A549 (cell line): Measurements from ENCODE around the gene NCLN. TPM values are rescaled to one million over a fixed set of nuclear protein-coding genes. Genes with fewer than 3 reads are reported as not detected.

Source experiments
- ATAC-seq, 2 experiments: fragments of 200-7000 bp in 1 of 2; fragments of >200 bp in 1 of 2; cut with Nextera tagmentation in 1 of 2; cut with Tn5 transposase in 1 of 2; 3 replicates each; pipeline versions ENCODE4 v1.8.0 to v1.9.1; 2018 to 2020; ENCODE audit warnings: mild to moderate bottlenecking in 1 of 2, moderate library complexity in 1 of 2
- CTCF ChIA-PET: fragments of 300-600 bp; sonication (Branson Sonifier 250); formaldehyde crosslinking; extraction: SDS; loops from one replicate; lab custom pipeline; 2021; ENCODE audit warnings: antibody characterized with exemption, inconsistent platforms; lab: Yijun Ruan, JAX
- POLR2A ChIA-PET: fragments of 350-600 bp; formaldehyde crosslinking; extraction: SDS; loops from one replicate; lab custom pipeline; 2021; ENCODE audit warnings: antibody characterized with exemption, inconsistent platforms; lab: Yijun Ruan, JAX
- DNase-seq, 2 experiments: peaks; one replicate each; pipeline versions ENCODE4 v3.0.0 to v3.0.0-alpha.2; 2011 to 2016; ENCODE audit warnings: low read depth in 1 of 2, low spot score in 1 of 2
- FAIRE-seq: peaks from 2 replicates; lab custom pipeline; 2011; peaks lifted over from hg19 to GRCh38; lab: Jason Lieb, UNC
- H3K27ac ChIP-seq, 2 experiments: fragments of >200 bp; sonication (Bioruptor Twin); formaldehyde crosslinking; 3 replicates each; pipeline ENCODE4 v1.5.1; 2016 to 2017
- H3K4me1 ChIP-seq: fragments of >200 bp; sonication (Bioruptor Twin); formaldehyde crosslinking; 3 replicates; pipeline ENCODE4 v1.6.1; 2016
- H3K4me2 ChIP-seq: fragments of >200 bp; sonication (Bioruptor Twin); formaldehyde crosslinking; 3 replicates; pipeline ENCODE4 v1.6.1; 2016
- H3K4me3 ChIP-seq: fragments of >200 bp; sonication (Bioruptor Twin); formaldehyde crosslinking; 3 replicates; pipeline ENCODE4 v1.5.1; 2016
- H3K9me3 ChIP-seq: fragments of >200 bp; sonication (Bioruptor Twin); formaldehyde crosslinking; 3 replicates; pipeline ENCODE4 v1.6.1; 2016
- BHLHE40 ChIP-seq: IDR thresholded peaks from 2 replicates; pipeline ENCODE4 v1.6.1; 2012; ENCODE audit warnings: low read depth, low read length, inconsistent platforms
- CBX8 ChIP-seq: fragments of 200-600 bp; sonication (generic); IDR thresholded peaks from 2 replicates; pipeline ENCODE4 v1.6.1; 2016
- EHMT2 ChIP-seq: fragments of 200-600 bp; sonication (generic); IDR thresholded peaks from 2 replicates; pipeline ENCODE4 v1.6.1; 2016; ENCODE audit warnings: antibody characterized with exemption, low read depth, mild to moderate bottlenecking, moderate library complexity
- EP300 ChIP-seq, 2 experiments: fragments of >200 bp; sonication (Bioruptor Twin); formaldehyde crosslinking; IDR thresholded peaks; 2 replicates in 1 of 2; 3 replicates in 1 of 2; pipeline ENCODE4 v1.6.1; 2016 to 2017
- FOSB ChIP-seq: fragments of 250-450 bp; sonication (Bioruptor Pico); IDR thresholded peaks from 2 replicates; pipeline ENCODE4 v1.5.0; 2020; ENCODE audit warnings: mild to moderate bottlenecking, moderate library complexity
- FOSL2 ChIP-seq, 2 experiments: fragments of 450-650 bp in 1 of 2; fragments of >200 bp in 1 of 2; sonication (Bioruptor Twin) in 1 of 2; formaldehyde crosslinking; IDR thresholded peaks; 2 replicates each; pipeline versions ENCODE4 v1.5.0 to v1.6.1; 2016 to 2020; ENCODE audit warnings: mild to moderate bottlenecking in 1 of 2, moderate library complexity in 1 of 2
- HEYL ChIP-seq: fragments of 250-450 bp; sonication (Bioruptor Pico); IDR thresholded peaks from 2 replicates; pipeline ENCODE4 v1.8.0; 2021; ENCODE audit warnings: mild to moderate bottlenecking, moderate library complexity
- JUN ChIP-seq, 2 experiments: fragments of >200 bp; sonication (Bioruptor Twin); formaldehyde crosslinking; IDR thresholded peaks; 2 replicates in 1 of 2; 3 replicates in 1 of 2; pipeline ENCODE4 v1.6.1; 2016 to 2017
- JUNB ChIP-seq: fragments of >200 bp; sonication (Bioruptor Twin); formaldehyde crosslinking; IDR thresholded peaks from 2 replicates; pipeline ENCODE4 v1.6.1; 2016
- MAFK ChIP-seq: fragments of 450-650 bp; IDR thresholded peaks from 2 replicates; pipeline ENCODE4 v1.6.1; 2014; ENCODE audit not compliant: partially characterized antibody
- MYC ChIP-seq: IDR thresholded peaks from 2 replicates; pipeline ENCODE4 v1.6.1; 2012; ENCODE audit warnings: mild to moderate bottlenecking, inconsistent platforms, low read length, improper control_type of control experiment, borderline replicate concordance
- NFE2L2 ChIP-seq: fragments of 150-350 bp; conservative IDR thresholded peaks from 2 replicates; pipeline ENCODE4 v1.6.1; 2014; ENCODE audit warnings: low read length
- NPAS2 ChIP-seq: fragments of 250-450 bp; sonication (Bioruptor Pico); IDR thresholded peaks from 2 replicates; pipeline ENCODE4 v1.8.0; 2022; ENCODE audit warnings: mild to moderate bottlenecking, moderate library complexity, borderline replicate concordance
- NR3C1 ChIP-seq: fragments of >200 bp; sonication (Bioruptor Twin); formaldehyde crosslinking; IDR thresholded peaks from 3 replicates; pipeline ENCODE4 v1.6.1; 2017
- PBX3 ChIP-seq: IDR thresholded peaks from 2 replicates; pipeline ENCODE4 v1.6.1; 2012
- POLR2AphosphoS2 ChIP-seq: conservative IDR thresholded peaks from 2 replicates; pipeline ENCODE4 v1.6.1; 2012; ENCODE audit warnings: low read length, improper control_type of control experiment, inconsistent platforms
- RFX5 ChIP-seq: fragments of 450-650 bp; IDR thresholded peaks from 2 replicates; pipeline ENCODE4 v1.7.1; 2014; ENCODE audit warnings: antibody characterized with exemption, mild to moderate bottlenecking, moderate library complexity
- RNF2 ChIP-seq: fragments of 200-600 bp; sonication (generic); IDR thresholded peaks from 2 replicates; pipeline ENCODE4 v1.6.1; 2016; ENCODE audit warnings: low read depth, mild to moderate bottlenecking, antibody characterized with exemption, moderate library complexity, borderline replicate concordance
- SMC3 ChIP-seq: fragments of >200 bp; sonication (Bioruptor Twin); formaldehyde crosslinking; IDR thresholded peaks from 3 replicates; pipeline ENCODE4 v1.6.1; 2018; ENCODE audit warnings: inconsistent platforms
- TFCP2L1 ChIP-seq: fragments of 250-450 bp; sonication (Bioruptor Pico); IDR thresholded peaks from 2 replicates; pipeline ENCODE4 v1.5.0; 2021; ENCODE audit warnings: mild to moderate bottlenecking
- TP53 ChIP-seq: fragments of 250-450 bp; sonication (Bioruptor Pico); IDR thresholded peaks from 2 replicates; pipeline ENCODE4 v1.5.0; 2021; ENCODE audit warnings: mild to moderate bottlenecking, moderate library complexity
- USF2 ChIP-seq: fragments of 450-650 bp; IDR thresholded peaks from 2 replicates; pipeline ENCODE4 v1.6.1; 2014; ENCODE audit warnings: antibody characterized with exemption
- ZC3H11A ChIP-seq: fragments of 450-650 bp; IDR thresholded peaks from 2 replicates; pipeline ENCODE4 v1.6.1; 2014; ENCODE audit warnings: antibody characterized with exemption, mild to moderate bottlenecking
- ZSCAN20 ChIP-seq: fragments of 250-450 bp; sonication (Bioruptor Pico); IDR thresholded peaks from 2 replicates; pipeline ENCODE4 v1.8.0; 2022; ENCODE audit warnings: mild to moderate bottlenecking, moderate library complexity
- WGBS: methylation state at CpG from one replicate; pipeline ENCODE4 v1.1.6; 2017; ENCODE audit errors: missing lambda C conversion rate; 5-methylcytosine and 5-hydroxymethylcytosine counted together
- polyA plus RNA-seq, 4 experiments: library from polyadenylated mRNA; depleted of rRNA in 3 of 4; stranded (reverse); fragments of >200 nt; fragmentation: RNase III in 1 of 4; extraction: RNeasy Plus Mini Kit Qiagen cat#74134 plus additional on column Dnase treatment in 1 of 4; gene quantifications; 2 replicates in 3 of 4; 3 replicates in 1 of 4; pipeline ENCODE4 v1.2.3, GENCODE V29; 2011 to 2017
- TF ChIP-seq, protein P1 (sequence below): IDR thresholded peaks from 2 replicates; pipeline ENCODE4 v1.6.1; 2012
- TF ChIP-seq, protein P2 (sequence below): fragments of 250-450 bp; sonication (Bioruptor Pico); IDR thresholded peaks from 2 replicates; pipeline ENCODE4 v1.5.0; 2021; ENCODE audit warnings: mild to moderate bottlenecking, moderate library complexity, borderline replicate concordance

Gene NCLN
- polyA plus RNA-seq, 2 of the 4 experiments (the other 2 are of a cell fraction), result 22.8 to 58.5 TPM

- ATAC-seq (no peak), DNase-seq (no peak), FAIRE-seq (no peak)
- no peak for TF ChIP-seq HEYL
- no peak for TF ChIP-seq NFE2L2
- TF ChIP-seq FOSB, result no peak
- TF ChIP-seq, protein P1, sequence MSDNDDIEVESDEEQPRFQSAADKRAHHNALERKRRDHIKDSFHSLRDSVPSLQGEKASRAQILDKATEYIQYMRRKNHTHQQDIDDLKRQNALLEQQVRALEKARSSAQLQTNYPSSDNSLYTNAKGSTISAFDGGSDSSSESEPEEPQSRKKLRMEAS, result no peak
- no peak for TF ChIP-seq JUNB
- TF ChIP-seq TFCP2L1 (CRISPR knock-in tag), result no peak
- no peak for TF ChIP-seq RFX5
- no peak for TF ChIP-seq EHMT2
- CTCF ChIA-PET, result interaction anchor here (0.6 to 2.1 kb wide), 5 partner anchors 18 to 216 kb away, joined by 3 to 6 read pairs (median 3); partner anchors contain the start of gene CELF5
- POLR2A ChIA-PET, result no interaction called here
- 90% methylated on average over 26 of the region's 35 CpGs for WGBS
- Histone ChIP-seq H3K4me1 (peaks cover 11% of the 10 kb centered on the region), H3K4me2 (no peak overlapping the region), H3K4me3 (no peak overlapping the region), H3K27ac (no peak overlapping the region), H3K9me3 (no peaks in the 10 kb centered on the region)
These were observed 3.2 kb downstream of the NCLN start for GRCh38 chr19:3188627-3189596.

DNA sequence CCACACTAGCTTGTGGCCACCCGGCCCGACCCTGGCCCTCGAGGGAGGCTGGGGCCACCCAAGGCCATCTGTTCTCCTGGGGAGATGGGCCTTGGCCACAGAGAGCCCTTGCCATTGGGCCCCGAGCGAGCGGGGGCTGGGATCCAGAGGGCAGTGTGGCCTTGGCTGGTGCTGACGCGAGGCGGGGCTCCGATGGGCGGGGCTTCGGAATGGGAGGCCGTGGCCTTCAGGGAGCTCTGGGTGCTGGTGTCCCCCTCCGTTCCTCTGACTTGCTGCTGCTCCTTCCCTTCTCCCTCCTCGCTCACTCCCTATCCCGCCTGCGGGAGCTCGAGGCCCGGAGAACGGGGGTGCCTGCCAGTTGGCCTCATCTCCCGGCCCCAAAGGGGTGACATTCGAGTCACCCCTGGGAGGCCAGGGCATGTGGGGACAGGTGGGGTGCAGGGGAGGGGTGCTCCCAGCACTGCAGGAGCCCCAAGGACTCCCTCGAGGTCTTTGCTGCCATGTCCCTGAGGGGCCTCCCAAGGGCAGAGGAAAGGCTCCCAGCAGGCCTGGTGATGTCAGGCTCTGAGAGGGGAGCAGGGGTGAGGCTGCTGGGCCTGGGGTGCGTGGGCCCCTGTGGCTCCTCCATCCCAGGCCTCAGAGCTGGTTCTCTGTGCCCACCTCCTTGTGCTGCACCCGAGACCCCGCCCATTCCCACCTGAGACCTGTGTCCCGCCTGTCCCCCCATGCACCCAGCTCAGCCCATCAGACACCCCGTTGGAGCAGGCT is 4.2 kb downstream of the NCLN start:
- H3K4me3 ChIP-seq, result no peak overlapping the region
- 78% methylated on average over 18 of the region's 28 CpGs for WGBS
- no peaks in the 10 kb centered on the region for H3K9me3 ChIP-seq
- H3K27ac ChIP-seq, result no peak overlapping the region
- POLR2A ChIA-PET, result no interaction called here
- no peak overlapping the region for H3K4me2 ChIP-seq
- ATAC-seq (no peak), FAIRE-seq (no peak)
- TF ChIP-seq MYC, result no peak
- no peak for TF ChIP-seq ZC3H11A
- no peak for TF ChIP-seq JUNB
- no peak for TF ChIP-seq USF2
- TF ChIP-seq NR3C1, result no peak
- no peak for TF ChIP-seq MAFK
- no peak for TF ChIP-seq NPAS2
- TF ChIP-seq TP53 (CRISPR knock-in tag), result no peak
- TF ChIP-seq, all 56 proteins: peak for 0
- DNase-seq, result no peak
- peaks cover 11% of the 10 kb centered on the region for H3K4me1 ChIP-seq
- CTCF ChIA-PET, result interaction anchor here (1.5 to 2.1 kb wide), 3 partner anchors 22 to 81 kb away, joined by 4 to 6 read pairs (median 6); partner anchors contain the start of gene CELF5

DNA sequence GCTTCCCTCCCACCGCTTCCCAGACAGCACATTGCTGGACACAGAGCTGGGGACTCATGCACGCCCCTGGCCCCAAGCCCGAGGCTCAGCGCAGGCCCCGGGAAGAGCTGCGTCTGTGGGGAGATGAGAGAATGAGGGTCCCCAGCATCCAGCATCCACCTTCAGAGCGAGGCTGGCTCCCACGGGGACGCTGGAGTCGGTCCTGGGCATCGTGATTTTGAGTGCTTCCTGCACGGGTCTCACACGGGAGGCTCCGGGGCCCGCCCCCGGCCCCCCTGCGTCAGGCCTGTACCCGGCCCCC is 4.7 kb downstream of the NCLN start:
- TF ChIP-seq FOSL2 (IDR thresholded peaks at IDR 0.05), result no peak
- no peak for TF ChIP-seq FOSL2 (CRISPR knock-in tag; IDR thresholded peaks at IDR 0.05)
- no peak for TF ChIP-seq EP300 (IDR thresholded peaks at IDR 0.05)
- TF ChIP-seq, protein P2, sequence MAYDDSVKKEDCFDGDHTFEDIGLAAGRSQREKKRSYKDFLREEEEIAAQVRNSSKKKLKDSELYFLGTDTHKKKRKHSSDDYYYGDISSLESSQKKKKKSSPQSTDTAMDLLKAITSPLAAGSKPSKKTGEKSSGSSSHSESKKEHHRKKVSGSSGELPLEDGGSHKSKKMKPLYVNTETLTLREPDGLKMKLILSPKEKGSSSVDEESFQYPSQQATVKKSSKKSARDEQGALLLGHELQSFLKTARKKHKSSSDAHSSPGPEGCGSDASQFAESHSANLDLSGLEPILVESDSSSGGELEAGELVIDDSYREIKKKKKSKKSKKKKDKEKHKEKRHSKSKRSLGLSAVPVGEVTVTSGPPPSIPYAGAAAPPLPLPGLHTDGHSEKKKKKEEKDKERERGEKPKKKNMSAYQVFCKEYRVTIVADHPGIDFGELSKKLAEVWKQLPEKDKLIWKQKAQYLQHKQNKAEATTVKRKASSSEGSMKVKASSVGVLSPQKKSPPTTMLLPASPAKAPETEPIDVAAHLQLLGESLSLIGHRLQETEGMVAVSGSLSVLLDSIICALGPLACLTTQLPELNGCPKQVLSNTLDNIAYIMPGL (CRISPR knock-in tag), result no peak
- no peak for TF ChIP-seq BHLHE40
- TF ChIP-seq POLR2AphosphoS2, result no peak
- no peak for TF ChIP-seq SMC3
- TF ChIP-seq JUN (IDR thresholded peaks at IDR 0.05), result no peak
- TF ChIP-seq PBX3, result no peak
- no peak for TF ChIP-seq CBX8
- TF ChIP-seq RNF2, result no peak
- TF ChIP-seq ZSCAN20 (CRISPR knock-in tag), result no peak
- no peak for TF ChIP-seq NFE2L2
- TF ChIP-seq USF2, result no peak
- TF ChIP-seq EHMT2, result no peak
- no peak for ATAC-seq
- ChIA-PET CTCF (interaction anchor here (2.0 to 2.1 kb wide), 2 partner anchors 21 to 33 kb away, joined by 6 read pairs; partner anchors contain the start of gene CELF5), POLR2A (no interaction called here)
- H3K4me3 ChIP-seq, result no peak overlapping the region
- H3K27ac ChIP-seq, result no peak overlapping the region
- no peak overlapping the region for H3K4me2 ChIP-seq
- 89% methylated on average over 10 of the region's 18 CpGs for WGBS
- DNase-seq, result no peak
- no peaks in the 10 kb centered on the region for H3K9me3 ChIP-seq
- FAIRE-seq, result no peak
- peaks cover 11% of the 10 kb centered on the region for H3K4me1 ChIP-seq
